ENCODE data around the gene CUEDC1. TPM values are rescaled to one million over a fixed set of nuclear protein-coding genes. Genes with fewer than 3 reads are reported as not detected.
A peak's percentile ranks its signal among the peaks of the same experiment; 100 is the strongest.

CUEDC1 gene
- total RNA-seq, 1 experiment from 2014 or later: 53.5 TPM

GRCh38 chr17:57947369-57947768 lies 7.8 kb downstream of the CUEDC1 start:
- no TSS peak for BruUV-seq (replicated peaks)
- Histone ChIP-seq H3K9me3 (ENCODE audit: low read depth, low read length, poor library complexity, severe bottlenecking) (no peaks in the 10 kb centered on the region), H3K4me3 (ENCODE audit: low read depth, low read length, poor library complexity, severe bottlenecking) (peak overlapping the region; percentile 5), H3K27ac (ENCODE audit: low read depth, low read length, poor library complexity, severe bottlenecking) (peak overlapping the region; percentile 55), H3K27me3 (replicated peaks; ENCODE audit: insufficient read depth, low read depth, low read length, poor library complexity) (no peaks in the 10 kb centered on the region), H3K36me3 (ENCODE audit: insufficient read depth, low read length, poor library complexity, severe bottlenecking) (no peaks in the 10 kb centered on the region), H3K4me1 (ENCODE audit: insufficient read depth, low read length, poor library complexity, severe bottlenecking) (peaks cover 85% of the 10 kb centered on the region)
- TF ChIP-seq CTCF (conservative IDR thresholded peaks at IDR 0.05; ENCODE audit: low read depth, low read length) (no peak), EZH2 (IDR thresholded peaks at IDR 0.05; ENCODE audit: borderline replicate concordance, low read depth, low read length, poor library complexity, severe bottlenecking) (no peak)
- no peak for DNase-seq (ENCODE audit: low spot score)
- intact Hi-C loops (cut with micrococcal nuclease; ENCODE audit: unreplicated experiment): no loop called here
- CTCF ChIA-PET: interaction anchor here (0.6 to 1.0 kb wide), 2 partner anchors 24 to 73 kb away, joined by 4 to 10 read pairs; no protein-coding TSS in a partner anchor
- POLR2A ChIA-PET (ENCODE audit: low non-redundant PET): no interaction called here

GRCh38 chr17:57946798-57947358 lies 8.3 kb downstream of the CUEDC1 start:
- Histone ChIP-seq H3K36me3 (ENCODE audit: insufficient read depth, low read length, poor library complexity, severe bottlenecking) (no peaks in the 10 kb centered on the region), H3K27ac (ENCODE audit: low read depth, low read length, poor library complexity, severe bottlenecking) (peak overlapping the region; percentile 55), H3K4me3 (ENCODE audit: low read depth, low read length, poor library complexity, severe bottlenecking) (peak overlapping the region; percentile 5), H3K27me3 (replicated peaks; ENCODE audit: insufficient read depth, low read depth, low read length, poor library complexity) (no peaks in the 10 kb centered on the region), H3K9me3 (ENCODE audit: low read depth, low read length, poor library complexity, severe bottlenecking) (no peaks in the 10 kb centered on the region), H3K4me1 (ENCODE audit: insufficient read depth, low read length, poor library complexity, severe bottlenecking) (peaks cover 86% of the 10 kb centered on the region)
- ChIA-PET POLR2A (ENCODE audit: low non-redundant PET) (interaction anchor here (0.6 kb wide), 1 partner anchor 24 kb away, joined by 3 read pairs; no protein-coding TSS in a partner anchor), CTCF (interaction anchor here (0.6 to 1.0 kb wide), 2 partner anchors 25 to 72 kb away, joined by 4 to 10 read pairs; no protein-coding TSS in a partner anchor)
- intact Hi-C loops (cut with micrococcal nuclease; ENCODE audit: unreplicated experiment): no loop called here
- TF ChIP-seq EZH2 (IDR thresholded peaks at IDR 0.05; ENCODE audit: borderline replicate concordance, low read depth, low read length, poor library complexity, severe bottlenecking): no peak
- TF ChIP-seq CTCF (conservative IDR thresholded peaks at IDR 0.05; ENCODE audit: low read depth, low read length): no peak
- DNase-seq (ENCODE audit: low spot score): no peak
- BruUV-seq (replicated peaks): no TSS peak

GRCh38 chr17:57945996-57946797 lies 9.0 kb downstream of the CUEDC1 start:
- peaks cover 86% of the 10 kb centered on the region for H3K4me1 ChIP-seq (ENCODE audit: insufficient read depth, low read length, poor library complexity, severe bottlenecking)
- TF ChIP-seq CTCF (conservative IDR thresholded peaks at IDR 0.05; ENCODE audit: low read depth, low read length): no peak
- TF ChIP-seq EZH2 (IDR thresholded peaks at IDR 0.05; ENCODE audit: borderline replicate concordance, low read depth, low read length, poor library complexity, severe bottlenecking): no peak
- intact Hi-C loops (cut with micrococcal nuclease; ENCODE audit: unreplicated experiment): no loop called here
- no peak for DNase-seq (ENCODE audit: low spot score)
- H3K4me3 ChIP-seq (ENCODE audit: low read depth, low read length, poor library complexity, severe bottlenecking): peak overlapping the region; percentile 5
- H3K27me3 ChIP-seq (replicated peaks; ENCODE audit: insufficient read depth, low read depth, low read length, poor library complexity): no peaks in the 10 kb centered on the region
- ChIA-PET POLR2A (ENCODE audit: low non-redundant PET) (interaction anchor here (0.6 kb wide), 1 partner anchor 25 kb away, joined by 3 read pairs; no protein-coding TSS in a partner anchor), CTCF (interaction anchor here (1.0 kb wide), 1 partner anchor 72 kb away, joined by 10 read pairs; no protein-coding TSS in a partner anchor)
- H3K27ac ChIP-seq (ENCODE audit: low read depth, low read length, poor library complexity, severe bottlenecking): peak overlapping the region; percentile 55
- H3K36me3 ChIP-seq (ENCODE audit: insufficient read depth, low read length, poor library complexity, severe bottlenecking): no peaks in the 10 kb centered on the region
- no peaks in the 10 kb centered on the region for H3K9me3 ChIP-seq (ENCODE audit: low read depth, low read length, poor library complexity, severe bottlenecking)
- no TSS peak for BruUV-seq (replicated peaks)
